ENCODE results near the gene HOMER1.
"Not testable (repeated sequence)": the region's sequence is repeated elsewhere in the genome, so short reads cannot be mapped to it uniquely, and the experiment has no call there.

Gene HOMER1

GRCh38 chr5:79516986-79517385 lies 3.1 kb upstream of the HOMER1 start:
- no peak for DNase-seq

DNA sequence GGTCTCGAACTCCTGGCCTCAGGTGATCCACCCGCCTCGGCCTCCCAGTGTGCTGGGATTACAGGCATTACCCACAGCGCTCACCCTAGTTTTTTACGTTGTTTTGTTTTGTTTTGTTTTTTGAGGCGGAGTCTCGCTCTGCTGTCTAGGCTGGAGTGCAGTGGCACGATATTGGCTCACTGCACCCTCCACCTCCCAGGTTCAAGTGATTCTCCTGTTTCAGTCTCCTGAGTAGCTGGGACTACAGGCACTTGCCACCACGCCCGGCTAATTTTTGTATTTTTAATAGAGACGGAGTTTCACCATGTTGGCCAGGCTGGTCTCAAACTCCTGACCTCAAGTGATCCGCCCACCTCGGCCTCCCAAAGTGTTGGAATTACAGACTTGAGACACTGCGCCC lies 2.4 kb upstream of the HOMER1 start:
- not testable (repeated sequence) for DNase-seq

DNA sequence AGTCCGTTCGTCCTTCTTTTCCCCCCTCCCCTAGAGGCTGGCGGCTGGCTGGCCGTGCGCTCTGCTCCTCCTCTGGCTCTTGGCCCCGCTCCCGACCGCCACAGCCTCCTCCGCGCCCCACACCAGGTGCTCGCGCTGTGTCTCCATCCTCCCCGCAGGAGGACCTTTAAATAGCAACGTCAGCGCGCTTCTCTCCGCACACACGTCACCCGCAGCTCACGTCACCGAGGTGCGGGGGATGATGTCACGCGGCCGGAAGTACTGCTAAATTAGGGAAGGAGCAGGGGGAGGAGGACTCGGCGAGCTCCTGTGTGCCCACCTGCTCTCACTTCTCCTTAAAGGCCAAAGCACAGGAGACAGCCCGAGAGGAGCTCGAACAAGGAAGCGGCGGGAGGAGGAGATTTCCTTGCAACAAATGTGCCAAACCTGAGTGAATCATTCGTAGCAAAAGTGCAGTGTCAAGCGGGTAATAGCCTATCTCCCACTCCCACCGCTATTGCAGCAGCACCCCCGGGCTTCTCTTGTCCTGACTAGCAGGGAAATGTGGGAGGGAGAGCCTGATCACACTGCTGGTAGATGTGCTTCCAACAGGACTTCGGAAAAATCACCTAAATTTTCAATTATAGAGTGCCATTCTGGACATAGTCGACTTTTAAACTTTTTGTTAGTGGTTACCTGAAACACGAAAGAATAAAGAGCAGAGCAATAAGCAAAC lies 614 bp upstream of the HOMER1 start:
- peak; percentile 5 for DNase-seq

GRCh38 chr5:79513308-79513703 lies 628 bp downstream of the HOMER1 start:
- no peak for DNase-seq

DNA sequence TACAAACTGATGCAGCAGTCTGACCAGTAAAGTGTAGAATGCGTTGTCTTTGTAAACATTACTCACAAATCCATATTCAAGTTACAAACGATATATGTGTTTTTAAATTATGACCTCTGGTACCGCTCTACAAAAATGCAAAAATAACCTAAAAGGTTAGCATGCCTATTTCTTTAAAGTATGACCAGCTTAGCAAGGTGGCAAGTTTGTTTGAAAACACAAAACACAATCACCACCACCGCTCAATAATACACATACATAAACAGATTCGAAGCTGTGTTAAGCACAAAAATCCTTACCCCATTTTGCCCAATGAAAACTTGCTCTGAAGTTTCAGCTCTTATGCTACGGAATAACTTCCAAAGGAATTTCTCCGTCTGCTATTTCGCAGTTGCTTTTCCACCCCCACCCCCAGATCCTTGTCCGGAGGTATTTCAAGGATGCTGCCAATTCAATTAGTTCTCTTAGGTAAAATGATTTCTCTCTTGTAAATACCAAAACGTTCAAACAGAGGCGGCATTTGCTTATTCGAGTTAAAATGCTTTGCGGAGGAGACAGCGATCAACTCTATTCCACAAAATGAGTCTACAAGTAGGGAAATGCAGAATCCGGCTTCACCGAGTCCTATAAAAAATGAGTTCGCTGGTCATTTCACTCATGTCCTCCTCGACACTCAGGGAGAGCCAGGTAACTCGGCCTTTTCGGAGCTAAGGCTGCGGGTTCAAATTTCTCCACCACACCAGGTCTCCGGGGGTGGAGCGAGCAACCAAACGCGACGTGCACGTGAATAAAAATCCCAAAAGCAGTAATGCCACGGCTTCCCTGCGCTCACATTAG lies 1.2 kb downstream of the HOMER1 start:
- DNase-seq: no peak

GRCh38 chr5:79512049-79512448 lies 1.9 kb downstream of the HOMER1 start:
- no peak for DNase-seq

- no peak for DNase-seq
These were observed 3.3 kb downstream of the HOMER1 start for GRCh38 chr5:79510638-79511037.

DNA sequence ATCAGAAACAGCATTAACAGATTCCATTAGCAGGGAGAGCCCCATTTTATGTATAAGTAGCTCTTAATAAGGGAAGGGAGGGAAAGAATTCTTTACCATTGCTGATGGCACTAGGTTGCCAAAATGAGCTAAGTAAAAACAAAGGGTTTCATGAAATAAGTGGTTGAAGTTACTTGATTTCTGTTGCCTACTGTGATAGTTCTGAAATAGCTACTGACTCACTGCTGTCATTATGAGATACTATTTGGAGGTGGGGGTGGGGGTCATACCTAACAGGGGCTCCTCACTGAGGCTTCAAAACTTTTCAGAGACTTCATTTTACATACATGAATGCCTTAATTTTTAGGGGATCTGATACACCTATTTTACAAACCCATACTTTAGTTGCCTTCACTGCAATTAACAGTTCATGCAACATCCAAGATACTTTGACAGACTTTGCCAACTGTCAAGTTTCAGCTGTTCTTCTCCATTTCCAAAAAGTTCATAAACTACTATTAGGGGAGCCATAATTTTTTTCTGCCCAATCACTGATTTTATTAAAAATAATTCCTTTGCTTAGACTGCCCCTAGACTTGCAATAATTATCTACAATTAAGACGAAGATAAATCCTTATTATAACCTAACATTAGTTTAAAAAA lies 4.6 kb downstream of the HOMER1 start:
- DNase-seq: no peak

GRCh38 chr5:79508794-79509193 lies 5.1 kb downstream of the HOMER1 start:
- DNase-seq: no peak

GRCh38 chr5:79508354-79508753 lies 5.6 kb downstream of the HOMER1 start:
- DNase-seq: no peak

DNA sequence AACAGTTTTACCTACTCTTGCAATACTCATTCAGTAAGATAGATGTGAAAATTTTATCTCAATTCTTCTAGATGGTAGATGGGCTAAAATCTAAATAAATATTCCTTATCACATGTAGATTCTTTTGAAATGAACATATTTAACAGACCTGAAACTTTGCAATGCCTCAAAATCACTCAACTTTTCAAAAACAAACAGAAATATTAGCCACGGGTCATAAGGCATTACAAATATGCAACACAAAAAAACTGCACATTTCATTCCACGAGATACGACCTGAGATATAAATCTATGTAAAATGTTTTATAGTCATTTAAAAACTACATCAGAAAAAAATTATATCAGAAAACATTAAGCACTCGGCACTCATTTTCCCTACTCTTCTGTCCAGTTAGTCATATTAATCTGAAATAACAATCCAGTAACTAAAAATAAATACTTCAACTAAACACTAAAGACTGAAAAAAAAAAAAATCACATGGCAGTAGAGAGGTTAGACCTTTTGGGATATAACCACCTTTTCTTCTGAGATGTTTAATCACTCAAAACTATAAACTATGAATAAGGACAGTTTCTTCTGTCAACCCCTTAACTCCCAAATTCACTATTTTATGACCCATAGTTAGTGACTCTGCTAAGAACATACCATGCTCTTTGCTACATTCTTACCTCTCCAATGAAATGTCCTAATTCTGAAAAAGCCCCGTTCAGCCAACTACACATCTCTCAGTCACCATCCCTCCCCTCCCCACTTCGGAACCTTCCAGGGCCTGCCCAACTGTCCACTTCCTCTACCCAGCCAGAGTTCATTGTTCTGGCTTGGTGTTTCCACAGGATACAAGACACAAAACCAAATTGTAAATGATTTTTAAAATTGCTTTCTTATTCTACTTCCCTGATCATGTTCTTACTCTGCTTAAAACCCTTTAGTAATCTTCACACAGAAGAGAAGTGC lies 6.4 kb downstream of the HOMER1 start:
- DNase-seq: no peak

DNA sequence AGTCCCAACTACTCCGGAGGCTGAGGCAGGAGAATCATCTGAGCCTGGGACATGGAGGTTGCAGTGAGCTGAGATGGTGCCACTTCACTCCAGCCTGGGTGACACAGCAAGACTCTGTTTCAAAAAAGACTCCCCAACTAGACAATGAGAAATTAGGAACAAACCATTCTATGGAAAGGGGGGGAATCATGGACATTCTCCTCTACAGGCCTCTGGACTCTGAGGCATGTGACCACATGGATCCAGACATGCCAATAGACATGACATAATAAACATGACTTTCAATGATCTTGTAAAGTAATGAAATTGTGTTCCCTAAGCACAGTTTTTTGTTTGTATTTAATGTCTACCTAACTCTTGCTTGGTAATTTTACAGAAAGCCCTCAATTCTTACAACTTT lies 8.8 kb downstream of the HOMER1 start:
- DNase-seq: no peak

GRCh38 chr5:79503794-79504495 lies 10.0 kb downstream of the HOMER1 start:
- no peak for DNase-seq

- no peak for DNase-seq
These were observed 14.2 kb downstream of the HOMER1 start for GRCh38 chr5:79499640-79500273.

GRCh38 chr5:79495311-79495710 lies 18.6 kb downstream of the HOMER1 start:
- no peak for DNase-seq

- no peak for DNase-seq
These were observed 20.2 kb downstream of the HOMER1 start for GRCh38 chr5:79493596-79494345.

DNA sequence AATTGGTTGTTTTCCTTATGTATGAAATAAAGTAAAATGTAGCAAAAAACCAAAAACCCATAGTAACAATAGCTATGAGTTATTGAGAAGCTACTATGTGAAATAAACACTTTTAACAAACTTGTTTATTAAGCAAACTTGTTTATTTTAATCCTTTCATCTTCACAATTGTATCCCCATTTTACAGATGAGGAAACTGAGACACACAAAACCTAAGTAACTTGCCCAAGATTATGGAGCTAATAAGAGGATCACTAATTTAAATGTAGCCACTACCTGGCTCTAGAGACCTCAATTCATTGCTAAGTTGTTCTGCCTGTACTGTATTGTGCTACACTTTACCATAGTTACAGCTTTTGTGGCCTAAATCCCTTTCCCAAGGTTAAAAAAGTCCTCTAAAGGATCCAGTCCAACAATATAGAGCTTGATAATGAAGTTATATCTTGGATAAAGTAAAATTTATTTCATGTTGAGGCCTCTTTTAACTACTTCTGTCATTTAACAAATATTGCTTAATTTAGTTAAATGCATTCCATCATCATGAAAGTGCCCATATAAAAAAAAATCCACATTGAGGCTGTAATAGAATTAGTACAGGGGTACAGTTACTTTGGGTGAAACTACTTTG lies 22.1 kb downstream of the HOMER1 start:
- no peak for DNase-seq

- DNase-seq: no peak
These were observed 23.5 kb downstream of the HOMER1 start for GRCh38 chr5:79490323-79490936.

DNA sequence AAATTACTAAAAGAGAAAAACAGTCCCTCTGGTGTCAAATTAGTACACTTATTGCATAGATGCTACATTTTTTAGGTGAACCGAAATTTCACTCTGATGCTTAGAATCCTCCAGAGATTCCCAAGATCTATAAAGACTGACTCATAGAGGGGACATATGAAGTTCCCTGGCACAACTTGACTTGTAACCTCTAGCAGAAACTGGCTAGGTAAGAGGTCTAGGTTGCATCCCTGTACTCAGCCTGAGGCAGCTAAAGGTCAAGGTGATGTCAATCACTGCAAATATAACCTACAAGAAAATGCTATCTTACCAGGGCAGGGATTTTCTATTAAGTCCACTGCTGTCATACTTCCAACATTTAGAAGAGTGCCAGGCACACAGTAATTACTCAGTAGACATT lies 24.2 kb downstream of the HOMER1 start:
- no peak for DNase-seq

GRCh38 chr5:79488775-79489174 lies 25.2 kb downstream of the HOMER1 start:
- no peak for DNase-seq
